Osteocyte (in vitro differentiated cells): ENCODE measurements around the gene CHST1. TPM values are rescaled to one million over a fixed set of nuclear protein-coding genes. Genes with fewer than 3 reads are reported as not detected.

ENCODE experiments used
- DNase-seq: peaks from one replicate; pipeline ENCODE4 v3.0.0; 2021; ENCODE audit warnings: mixed read lengths; ENCODE audit not compliant: unreplicated experiment; ENCODE audit errors: extremely low spot score
- H3K27ac Mint-ChIP-seq: one replicate; pipeline ENCODE4 v1.8.0; 2021; ENCODE audit warnings: mild to moderate bottlenecking, mixed read lengths; ENCODE audit not compliant: unreplicated experiment
- H3K27me3 Mint-ChIP-seq: one replicate; pipeline ENCODE4 v1.8.0; 2021; ENCODE audit warnings: mixed read lengths; ENCODE audit not compliant: unreplicated experiment
- H3K36me3 Mint-ChIP-seq: one replicate; pipeline ENCODE4 v1.8.0; 2021; ENCODE audit warnings: mixed read lengths; ENCODE audit not compliant: unreplicated experiment
- H3K4me1 Mint-ChIP-seq: one replicate; pipeline ENCODE4 v1.8.0; 2021; ENCODE audit warnings: mixed read lengths; ENCODE audit not compliant: unreplicated experiment
- H3K4me3 Mint-ChIP-seq: one replicate; pipeline ENCODE4 v1.8.0; 2021; ENCODE audit warnings: mild to moderate bottlenecking, moderate library complexity, mixed read lengths; ENCODE audit not compliant: unreplicated experiment
- H3K9me3 Mint-ChIP-seq: one replicate; pipeline ENCODE4 v1.8.0; 2021; ENCODE audit warnings: mixed read lengths; ENCODE audit not compliant: unreplicated experiment
- total RNA-seq: library from RNA; stranded (reverse); gene quantifications from 2 replicates; pipeline ENCODE4 v1.2.1, GENCODE V29; 2021
- TF ChIP-seq, protein P1 (sequence below): fragments of 200-600 bp; sonication (generic); IDR thresholded peaks from 2 replicates; pipeline ENCODE4 v1.5.0; 2021; ENCODE audit warnings: antibody characterized with exemption, mild to moderate bottlenecking, moderate library complexity

Gene CHST1
- total RNA-seq, 1 donor from 2014 or later, result 0.67 TPM

DNA sequence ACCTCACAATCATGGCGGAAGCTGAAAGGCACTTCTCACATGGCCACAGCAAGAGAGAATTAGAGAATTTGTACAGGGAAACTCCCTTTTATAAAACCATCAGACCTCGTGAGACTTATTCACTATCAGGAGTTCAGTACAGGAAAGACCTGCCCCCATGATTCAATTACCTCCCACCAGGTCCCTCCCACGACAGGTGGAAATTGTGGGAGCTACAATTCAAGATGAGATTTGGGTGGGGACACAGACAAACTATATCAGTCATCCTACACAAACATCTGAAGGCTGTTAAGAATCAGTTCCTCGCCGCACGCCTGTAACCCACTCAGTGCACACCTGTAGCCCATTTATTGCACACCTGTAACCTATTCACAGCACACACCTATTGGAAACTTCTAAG, 39.8 kb downstream of the CHST1 start:
- Mint-ChIP-seq H3K9me3 (no peaks in the 10 kb centered on the region), H3K27ac (no peak overlapping the region), H3K4me3 (no peak overlapping the region), H3K4me1 (no peaks in the 10 kb centered on the region), H3K27me3 (peaks cover 30% of the 10 kb centered on the region), H3K36me3 (no peaks in the 10 kb centered on the region)
- TF ChIP-seq, protein P1, sequence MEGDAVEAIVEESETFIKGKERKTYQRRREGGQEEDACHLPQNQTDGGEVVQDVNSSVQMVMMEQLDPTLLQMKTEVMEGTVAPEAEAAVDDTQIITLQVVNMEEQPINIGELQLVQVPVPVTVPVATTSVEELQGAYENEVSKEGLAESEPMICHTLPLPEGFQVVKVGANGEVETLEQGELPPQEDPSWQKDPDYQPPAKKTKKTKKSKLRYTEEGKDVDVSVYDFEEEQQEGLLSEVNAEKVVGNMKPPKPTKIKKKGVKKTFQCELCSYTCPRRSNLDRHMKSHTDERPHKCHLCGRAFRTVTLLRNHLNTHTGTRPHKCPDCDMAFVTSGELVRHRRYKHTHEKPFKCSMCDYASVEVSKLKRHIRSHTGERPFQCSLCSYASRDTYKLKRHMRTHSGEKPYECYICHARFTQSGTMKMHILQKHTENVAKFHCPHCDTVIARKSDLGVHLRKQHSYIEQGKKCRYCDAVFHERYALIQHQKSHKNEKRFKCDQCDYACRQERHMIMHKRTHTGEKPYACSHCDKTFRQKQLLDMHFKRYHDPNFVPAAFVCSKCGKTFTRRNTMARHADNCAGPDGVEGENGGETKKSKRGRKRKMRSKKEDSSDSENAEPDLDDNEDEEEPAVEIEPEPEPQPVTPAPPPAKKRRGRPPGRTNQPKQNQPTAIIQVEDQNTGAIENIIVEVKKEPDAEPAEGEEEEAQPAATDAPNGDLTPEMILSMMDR, result no peak
- peak; percentile 42 for DNase-seq

DNA sequence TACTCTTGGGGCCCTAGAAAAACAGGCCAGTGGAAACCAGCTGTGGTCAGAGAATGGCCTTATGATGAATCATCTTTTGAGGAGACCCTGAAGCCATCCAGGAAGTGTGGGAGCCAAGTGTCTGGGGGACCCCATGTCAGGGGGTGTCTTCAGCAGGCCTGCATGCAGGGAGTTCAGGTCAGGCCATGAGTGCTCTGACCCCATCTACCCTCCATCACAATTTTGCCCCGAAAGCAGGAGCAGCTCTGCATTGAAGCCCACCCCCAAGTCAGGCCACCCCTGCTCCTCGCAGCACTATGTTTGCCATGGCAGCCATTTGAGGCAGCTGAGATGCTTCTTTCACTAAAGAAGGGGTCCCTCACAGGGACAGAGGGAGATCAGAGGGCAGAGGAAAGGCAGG, 41.3 kb downstream of the CHST1 start:
- H3K36me3 Mint-ChIP-seq, result no peaks in the 10 kb centered on the region
- DNase-seq, result peak; percentile 49
- no peaks in the 10 kb centered on the region for H3K4me1 Mint-ChIP-seq
- no peak overlapping the region for H3K27ac Mint-ChIP-seq
- TF ChIP-seq, protein P1, result no peak
- no peaks in the 10 kb centered on the region for H3K9me3 Mint-ChIP-seq
- peaks cover 32% of the 10 kb centered on the region for H3K27me3 Mint-ChIP-seq
- H3K4me3 Mint-ChIP-seq, result no peak overlapping the region

DNA sequence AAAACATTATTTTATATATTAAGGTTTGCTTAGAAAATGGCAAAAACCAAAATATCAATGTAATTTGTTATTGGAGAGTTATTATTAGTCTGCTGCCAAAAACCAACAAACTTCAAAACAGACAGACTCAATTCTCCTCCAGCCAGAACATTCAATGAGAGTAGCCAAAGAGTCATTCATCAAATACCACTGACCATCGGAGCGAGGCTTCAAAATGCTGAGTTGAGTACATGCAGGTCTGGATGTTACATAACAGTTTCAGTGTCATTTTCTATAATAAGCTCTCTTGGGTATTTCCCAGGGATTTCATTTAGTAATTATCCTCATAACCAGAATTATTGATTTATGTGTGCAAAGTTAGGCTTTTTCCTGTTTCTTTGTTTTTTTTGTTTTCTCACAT, 42.6 kb downstream of the CHST1 start:
- TF ChIP-seq, protein P1, result no peak
- Mint-ChIP-seq H3K9me3 (no peaks in the 10 kb centered on the region), H3K27ac (no peak overlapping the region), H3K4me1 (no peaks in the 10 kb centered on the region), H3K36me3 (no peaks in the 10 kb centered on the region), H3K27me3 (peaks cover 37% of the 10 kb centered on the region), H3K4me3 (no peak overlapping the region)
- peak; percentile 5 for DNase-seq

DNA sequence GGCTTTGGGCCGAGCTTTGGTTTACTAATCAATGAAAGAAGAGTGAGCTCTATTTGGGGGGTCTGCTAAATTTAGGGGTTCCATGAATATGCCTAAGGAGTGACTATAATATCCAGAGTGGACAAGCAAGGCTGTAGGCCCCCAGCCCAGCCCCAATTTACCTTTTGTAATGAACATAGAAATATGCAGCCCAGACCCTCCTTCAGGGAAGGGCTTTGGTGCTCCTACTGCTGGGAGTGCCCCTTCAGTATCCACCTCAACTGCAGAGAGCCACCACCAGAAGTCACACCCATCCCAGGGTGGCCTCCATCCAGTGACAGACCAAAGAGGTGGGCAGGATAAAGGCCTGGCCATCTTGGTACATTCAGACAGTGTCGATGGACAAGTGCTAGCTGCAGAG, 43.1 kb downstream of the CHST1 start:
- H3K4me1 Mint-ChIP-seq, result no peaks in the 10 kb centered on the region
- no peak overlapping the region for H3K4me3 Mint-ChIP-seq
- peak; percentile 71 for DNase-seq
- peaks cover 43% of the 10 kb centered on the region for H3K27me3 Mint-ChIP-seq
- H3K9me3 Mint-ChIP-seq, result no peaks in the 10 kb centered on the region
- no peaks in the 10 kb centered on the region for H3K36me3 Mint-ChIP-seq
- TF ChIP-seq, protein P1, result no peak
- H3K27ac Mint-ChIP-seq, result no peak overlapping the region

DNA sequence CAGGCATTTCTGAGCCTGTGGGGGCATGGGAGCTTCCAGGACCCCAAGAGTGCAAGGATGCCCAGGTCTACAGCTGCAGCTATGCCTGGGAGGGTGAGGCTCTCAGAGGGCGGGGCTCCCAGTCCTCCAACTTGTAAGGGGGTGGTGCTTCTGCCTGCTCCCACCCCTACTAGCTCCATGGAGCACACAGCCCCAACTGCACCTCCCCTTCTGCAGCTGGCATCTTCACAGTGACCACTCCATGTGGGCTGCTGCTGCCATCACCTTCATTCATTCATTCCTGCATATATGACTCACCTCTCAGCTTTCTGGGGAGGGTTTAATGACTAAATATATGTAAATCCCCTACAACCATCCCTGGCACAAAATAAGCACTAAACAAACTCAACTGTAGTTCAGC, 43.8 kb downstream of the CHST1 start:
- TF ChIP-seq, protein P1, result no peak
- H3K36me3 Mint-ChIP-seq, result no peaks in the 10 kb centered on the region
- DNase-seq, result no peak
- H3K4me3 Mint-ChIP-seq, result no peak overlapping the region
- H3K4me1 Mint-ChIP-seq, result no peaks in the 10 kb centered on the region
- H3K27me3 Mint-ChIP-seq, result peaks cover 41% of the 10 kb centered on the region
- no peak overlapping the region for H3K27ac Mint-ChIP-seq
- no peaks in the 10 kb centered on the region for H3K9me3 Mint-ChIP-seq
